Neuronal stem cell (in vitro differentiated cells): ENCODE measurements around the gene TTLL13.
"Not testable (repeated sequence)": the region's sequence is repeated elsewhere in the genome, so short reads cannot be mapped to it uniquely, and the experiment has no call there.

Experiments used
- DNase-seq: peaks from one replicate; pipeline ENCODE4 v3.0.0-alpha.2; 2013; ENCODE audit warnings: low spot score
- H2AFZ ChIP-seq: one replicate; pipeline ENCODE4 v1.6.1; 2013; ENCODE audit warnings: mild to moderate bottlenecking, low read length, inconsistent platforms
- H2AK5ac ChIP-seq: 2 replicates; pipeline ENCODE4 v1.6.1; 2013; ENCODE audit warnings: low read depth, mild to moderate bottlenecking, inconsistent platforms, low read length, moderate library complexity, mixed read lengths
- H2BK120ac ChIP-seq: 2 replicates; pipeline ENCODE4 v1.6.1; 2013; ENCODE audit warnings: low read depth, mild to moderate bottlenecking, inconsistent platforms, low read length, moderate library complexity, mixed read lengths
- H2BK12ac ChIP-seq: one replicate; pipeline ENCODE4 v1.6.1; 2013; ENCODE audit warnings: low read length, inconsistent platforms
- H2BK15ac ChIP-seq: 2 replicates; pipeline ENCODE4 v1.6.1; 2013; ENCODE audit warnings: mild to moderate bottlenecking, low read length, inconsistent platforms, mixed read lengths
- H2BK5ac ChIP-seq: one replicate; pipeline ENCODE4 v1.6.1; 2013; ENCODE audit warnings: inconsistent platforms, mild to moderate bottlenecking, low read length, moderate library complexity
- H3K14ac ChIP-seq: one replicate; pipeline ENCODE4 v1.6.1; 2013; ENCODE audit warnings: low read length, inconsistent platforms
- H3K18ac ChIP-seq: 2 replicates; pipeline ENCODE4 v1.6.1; 2013; ENCODE audit warnings: low read length, inconsistent platforms
- H3K23ac ChIP-seq: 2 replicates; pipeline ENCODE4 v1.6.1; 2013; ENCODE audit warnings: low read depth, mild to moderate bottlenecking, mixed read lengths, low read length, inconsistent platforms; ENCODE audit not compliant: poor library complexity
- H3K27ac ChIP-seq: replicated peaks from 3 replicates; pipeline ENCODE4 v1.5.1; 2013; ENCODE audit warnings: low read length, inconsistent platforms
- H3K27me3 ChIP-seq, 3 experiments: 2 replicates each; pipeline ENCODE4 v1.6.1; 2013; ENCODE audit warnings: low read length in 3 of 3, mild to moderate bottlenecking in 2 of 3, inconsistent platforms in 1 of 3, low read depth in 1 of 3, mixed read lengths in 1 of 3, moderate library complexity in 1 of 3; ENCODE audit not compliant: control insufficient read depth in 3 of 3, insufficient read depth in 3 of 3
- H3K36me3 ChIP-seq, 2 donors: replicated peaks in 1 of 2; 2 replicates each; pipeline ENCODE4 v1.6.1; 2013; ENCODE audit warnings: low read length in 2 of 2; ENCODE audit not compliant: control insufficient read depth in 2 of 2, insufficient read depth in 2 of 2
- H3K4ac ChIP-seq: 2 replicates; pipeline ENCODE4 v1.6.1; 2013; ENCODE audit warnings: inconsistent platforms, mild to moderate bottlenecking, low read length, moderate library complexity
- H3K4me1 ChIP-seq, 2 donors: 1 replicate in 1 of 2; 2 replicates in 1 of 2; pipeline ENCODE4 v1.6.1; 2013; ENCODE audit warnings: low read length in 2 of 2, low read depth in 1 of 2; ENCODE audit not compliant: control insufficient read depth in 2 of 2, insufficient read depth in 1 of 2
- H3K4me2 ChIP-seq: one replicate; pipeline ENCODE4 v1.6.1; 2013; ENCODE audit warnings: mild to moderate bottlenecking, low read length, inconsistent platforms; ENCODE audit not compliant: insufficient read depth, poor library complexity, severe bottlenecking
- H3K4me3 ChIP-seq, 2 donors: 2 replicates each; pipeline ENCODE4 v1.5.1; 2013; ENCODE audit warnings: low read length in 2 of 2, mild to moderate bottlenecking in 2 of 2, inconsistent platforms in 1 of 2, moderate library complexity in 1 of 2
- H3K79me1 ChIP-seq: one replicate; pipeline ENCODE4 v1.6.1; 2013; ENCODE audit warnings: low read depth, mild to moderate bottlenecking, inconsistent platforms, low read length, moderate library complexity
- H3K9ac ChIP-seq: one replicate; pipeline ENCODE4 v1.6.1; 2013; ENCODE audit warnings: mild to moderate bottlenecking, low read depth, low read length, inconsistent platforms; ENCODE audit not compliant: poor library complexity
- H3K9me3 ChIP-seq, 2 donors: replicated peaks in 1 of 2; 2 replicates each; pipeline versions ENCODE3 to v1.6.1; 2013; ENCODE audit warnings: low read length in 2 of 2, mild to moderate bottlenecking in 2 of 2, inconsistent platforms in 1 of 2, low read depth in 1 of 2, mixed read lengths in 1 of 2, moderate library complexity in 1 of 2; ENCODE audit not compliant: control insufficient read depth in 2 of 2, insufficient read depth in 1 of 2
- H4K8ac ChIP-seq: one replicate; pipeline ENCODE4 v1.6.1; 2013; ENCODE audit warnings: low read depth, mild to moderate bottlenecking, inconsistent platforms, low read length, moderate library complexity
- H4K91ac ChIP-seq: one replicate; pipeline ENCODE4 v1.6.1; 2013; ENCODE audit warnings: low read length, low read depth, mild to moderate bottlenecking, inconsistent platforms; ENCODE audit not compliant: poor library complexity
- WGBS, 2 donors: extraction: QIAGEN DNeasy Blood & Tissue Kit; methylation state at CpG; one replicate each; pipeline ENCODE4 v1.1.7; 2013; ENCODE audit warnings: missing lambda C conversion rate in 2 of 2, mixed read lengths in 1 of 2; ENCODE audit not compliant: insufficient read length in 2 of 2, insufficient replicate concordance in 1 of 2; ENCODE audit errors: extremely low coverage in 2 of 2; 5-methylcytosine and 5-hydroxymethylcytosine counted together

Gene TTLL13

DNA sequence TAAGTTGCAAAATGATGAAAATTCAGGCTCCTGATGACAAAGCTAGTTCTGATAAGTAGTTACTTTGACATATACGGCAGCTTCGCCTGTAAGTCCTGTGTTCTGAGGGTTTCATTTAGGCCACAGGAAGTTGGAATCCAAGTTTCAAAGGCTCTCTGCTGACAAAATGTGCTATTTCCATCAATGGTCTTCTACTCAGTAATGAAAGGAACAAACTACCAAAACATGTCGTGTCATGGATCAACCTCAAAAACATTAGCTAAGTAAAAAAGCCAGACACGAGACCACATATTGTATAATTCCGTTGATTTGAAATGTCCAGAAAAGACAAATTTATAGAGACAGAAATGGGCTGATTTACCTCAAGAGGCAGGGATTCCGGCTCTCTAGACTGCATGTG, 38.6 kb downstream of the TTLL13 start:
- no peak overlapping the region for H3K4me3 ChIP-seq
- no peak overlapping the region for H3K27ac ChIP-seq
- H3K4me1 ChIP-seq: no peaks in the 10 kb centered on the region
- no peaks in the 10 kb centered on the region for H3K27me3 ChIP-seq
- H4K91ac ChIP-seq: no peak overlapping the region
- H3K9me3 ChIP-seq: no peaks in the 10 kb centered on the region
- H2BK12ac ChIP-seq: no peak overlapping the region
- H2BK120ac ChIP-seq: no peak overlapping the region
- H2AK5ac ChIP-seq: no peak overlapping the region
- no peak overlapping the region for H3K4ac ChIP-seq
- no peak for DNase-seq
- H3K36me3 ChIP-seq: peaks cover 0 to 2% of the 10 kb centered on the region in 2 donors
- no peak overlapping the region for H4K8ac ChIP-seq
- no peak overlapping the region for H2BK5ac ChIP-seq
- H3K23ac ChIP-seq: no peak overlapping the region
- no peak overlapping the region for H2AFZ ChIP-seq
- peaks cover 1% of the 10 kb centered on the region for H3K79me1 ChIP-seq
- H3K14ac ChIP-seq: no peak overlapping the region
- WGBS, 2 donors: no CpG with 5 or more reads among the region's 6 CpGs
- H3K4me2 ChIP-seq: no peak overlapping the region
- H3K18ac ChIP-seq: no peak overlapping the region
- no peak overlapping the region for H3K9ac ChIP-seq
- no peak overlapping the region for H2BK15ac ChIP-seq

GRCh38 chr15:90291679-90292356, 42.5 kb downstream of the TTLL13 start:
- Histone ChIP-seq H3K18ac (no peak overlapping the region), H3K23ac (no peak overlapping the region), H2AK5ac (no peak overlapping the region), H4K8ac (no peak overlapping the region), H3K79me1 (peaks cover 1% of the 10 kb centered on the region), H2AFZ (no peak overlapping the region), H3K27me3 (no peaks in the 10 kb centered on the region), H2BK12ac (no peak overlapping the region), H3K4me2 (no peak overlapping the region), H3K9me3 (no peaks in the 10 kb centered on the region), H3K4me3 (no peak overlapping the region), H2BK5ac (peak overlapping the region; percentile 75), H3K36me3 (no peaks in the 10 kb centered on the region), H3K4me1 (no peaks in the 10 kb centered on the region), H3K9ac (no peak overlapping the region), H2BK15ac (no peak overlapping the region), H3K4ac (no peak overlapping the region), H3K14ac (peak overlapping the region; percentile 82), H4K91ac (no peak overlapping the region), H3K27ac (no peak overlapping the region), H2BK120ac (no peak overlapping the region)
- WGBS, 2 donors: no CpG with 5 or more reads among the region's 16 CpGs
- DNase-seq: no peak

GRCh38 chr15:90293040-90293810, 43.9 kb downstream of the TTLL13 start:
- not testable (repeated sequence) for H3K4me2 ChIP-seq, H3K4ac ChIP-seq, H3K27me3 ChIP-seq, H2AFZ ChIP-seq, H2BK12ac ChIP-seq, H3K36me3 ChIP-seq, H2BK15ac ChIP-seq, H3K4me1 ChIP-seq, H2BK5ac ChIP-seq, H3K14ac ChIP-seq, H4K91ac ChIP-seq, H3K4me3 ChIP-seq, H3K9me3 ChIP-seq, H3K79me1 ChIP-seq, H3K27ac ChIP-seq, H2AK5ac ChIP-seq, H2BK120ac ChIP-seq
- WGBS, 2 donors: no CpG with 5 or more reads among the region's 13 CpGs
- Histone ChIP-seq H3K18ac (peak overlapping the region; percentile 58), H3K9ac (peak overlapping the region; percentile 37), H4K8ac (peak overlapping the region; percentile 20), H3K23ac (peak overlapping the region; percentile 35)
- DNase-seq: peak; percentile 54

- H3K27me3 ChIP-seq: no peaks in the 10 kb centered on the region
- H3K9ac ChIP-seq: no peak overlapping the region
- no peak overlapping the region for H2BK15ac ChIP-seq
- H3K4ac ChIP-seq: no peak overlapping the region
- no peak overlapping the region for H3K18ac ChIP-seq
- no peak overlapping the region for H3K23ac ChIP-seq
- no peak overlapping the region for H3K27ac ChIP-seq
- WGBS, 2 donors: no CpG with 5 or more reads among the region's 6 CpGs
- no peak overlapping the region for H4K8ac ChIP-seq
- no peak overlapping the region for H2BK5ac ChIP-seq
- no peak overlapping the region for H2AK5ac ChIP-seq
- no peak overlapping the region for H2BK120ac ChIP-seq
- no peak overlapping the region for H2AFZ ChIP-seq
- H3K4me3 ChIP-seq: no peak overlapping the region
- no peaks in the 10 kb centered on the region for H3K36me3 ChIP-seq
- H3K14ac ChIP-seq: no peak overlapping the region
- DNase-seq: no peak
- H2BK12ac ChIP-seq: no peak overlapping the region
- H3K9me3 ChIP-seq: peaks cover 0 to 5% of the 10 kb centered on the region in 2 donors
- no peak overlapping the region for H4K91ac ChIP-seq
- no peaks in the 10 kb centered on the region for H3K4me1 ChIP-seq
- H3K79me1 ChIP-seq: peaks cover 1% of the 10 kb centered on the region
- H3K4me2 ChIP-seq: no peak overlapping the region
These were observed 44.8 kb downstream of the TTLL13 start for GRCh38 chr15:90294159-90294558.
